Mammary epithelial cell (primary cell): ENCODE data around the gene SUPT5H.

Experiments
- EZH2 ChIP-seq: IDR thresholded peaks from 2 replicates; pipeline ENCODE4 v1.6.1; 2012; ENCODE audit warnings: low read length, inconsistent platforms, borderline replicate concordance
- TF ChIP-seq, protein P1 (sequence below), 2 donors: IDR thresholded peaks in 1 of 2; conservative IDR thresholded peaks in 1 of 2; 2 replicates each; pipeline ENCODE4 v1.5.1; 2011 to 2012; ENCODE audit warnings: inconsistent platforms in 2 of 2, low read length in 2 of 2, mild to moderate bottlenecking in 2 of 2, control low read depth in 1 of 2, low read depth in 1 of 2; ENCODE audit not compliant: insufficient read depth in 1 of 2; ENCODE audit errors: extremely low read depth in 1 of 2

DNA sequence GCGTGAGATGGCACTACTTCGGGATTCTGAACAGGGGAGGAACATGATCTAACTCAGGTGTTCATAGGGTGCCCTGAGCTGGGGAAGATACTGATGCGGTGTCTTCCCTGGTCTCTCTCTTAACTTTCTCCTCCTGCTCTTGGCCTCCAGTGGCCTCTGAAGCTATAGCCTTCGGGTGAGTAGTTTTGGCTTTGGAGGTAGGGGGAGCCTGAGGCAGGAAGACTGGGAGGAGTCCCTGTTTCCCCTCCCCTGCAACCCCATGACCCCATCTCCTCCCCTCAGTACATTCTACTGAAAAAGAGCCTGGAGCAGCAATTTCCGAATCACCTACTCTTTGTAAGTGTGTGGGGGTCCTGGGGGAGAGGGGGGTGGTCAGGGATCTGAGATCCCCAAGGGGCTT is 73.1 kb downstream of the SUPT5H start:
- TF ChIP-seq, protein P1, sequence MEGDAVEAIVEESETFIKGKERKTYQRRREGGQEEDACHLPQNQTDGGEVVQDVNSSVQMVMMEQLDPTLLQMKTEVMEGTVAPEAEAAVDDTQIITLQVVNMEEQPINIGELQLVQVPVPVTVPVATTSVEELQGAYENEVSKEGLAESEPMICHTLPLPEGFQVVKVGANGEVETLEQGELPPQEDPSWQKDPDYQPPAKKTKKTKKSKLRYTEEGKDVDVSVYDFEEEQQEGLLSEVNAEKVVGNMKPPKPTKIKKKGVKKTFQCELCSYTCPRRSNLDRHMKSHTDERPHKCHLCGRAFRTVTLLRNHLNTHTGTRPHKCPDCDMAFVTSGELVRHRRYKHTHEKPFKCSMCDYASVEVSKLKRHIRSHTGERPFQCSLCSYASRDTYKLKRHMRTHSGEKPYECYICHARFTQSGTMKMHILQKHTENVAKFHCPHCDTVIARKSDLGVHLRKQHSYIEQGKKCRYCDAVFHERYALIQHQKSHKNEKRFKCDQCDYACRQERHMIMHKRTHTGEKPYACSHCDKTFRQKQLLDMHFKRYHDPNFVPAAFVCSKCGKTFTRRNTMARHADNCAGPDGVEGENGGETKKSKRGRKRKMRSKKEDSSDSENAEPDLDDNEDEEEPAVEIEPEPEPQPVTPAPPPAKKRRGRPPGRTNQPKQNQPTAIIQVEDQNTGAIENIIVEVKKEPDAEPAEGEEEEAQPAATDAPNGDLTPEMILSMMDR (conservative IDR thresholded peaks at IDR 0.05 in 1 of 2, IDR thresholded peaks at IDR 0.05 in 1 of 2; ENCODE audit: extremely low read depth in 1 of 2, insufficient read depth in 1 of 2, low read depth in 1 of 2, low read length in 2 of 2): no peak
- TF ChIP-seq EZH2: no peak
